Right renal pelvis (tissue), 4 donors: ENCODE measurements around the gene DNAJC15. TPM values are rescaled to one million over a fixed set of nuclear protein-coding genes. Genes with fewer than 3 reads are reported as not detected.

Experiments used
- DNase-seq, 4 donors: peaks; one replicate each; pipeline ENCODE4 v3.0.0-alpha.2; 2013; ENCODE audit warnings: low read depth in 4 of 4, low spot score in 3 of 4, missing footprints in 1 of 4
- polyA plus RNA-seq, 4 donors: library from polyadenylated mRNA; unstranded; fragments of 120-200 nt; gene quantifications; one replicate each; pipeline ENCODE4 v1.2.1, GENCODE V29; 2013; ENCODE audit not compliant: insufficient read length in 4 of 4

The DNAJC15 gene
- polyA plus RNA-seq, 4 donors = 19.7 to 31.6 (median 30.1) TPM

- no peak for DNase-seq
Measured at GRCh38 chr13:43145534-43146196, 122.3 kb downstream of the DNAJC15 start.

- no peak for DNase-seq
Measured at GRCh38 chr13:43146400-43146799, 123.0 kb downstream of the DNAJC15 start.

- DNase-seq = no peak
Measured at GRCh38 chr13:43150369-43151207, 127.2 kb downstream of the DNAJC15 start.

GRCh38 chr13:43153436-43154090, 130.2 kb downstream of the DNAJC15 start:
- DNase-seq = no peak

- DNase-seq = no peak
Measured at GRCh38 chr13:43154156-43154651, 130.8 kb downstream of the DNAJC15 start.

GRCh38 chr13:43154839-43155238, 131.5 kb downstream of the DNAJC15 start:
- no peak for DNase-seq

- no peak for DNase-seq
Measured at GRCh38 chr13:43156916-43157315, 133.5 kb downstream of the DNAJC15 start.

- no peak for DNase-seq
Measured at GRCh38 chr13:43157796-43158195, 134.4 kb downstream of the DNAJC15 start.

GRCh38 chr13:43158516-43158915, 135.1 kb downstream of the DNAJC15 start:
- DNase-seq = no peak

GRCh38 chr13:43159026-43159461, 135.7 kb downstream of the DNAJC15 start:
- DNase-seq = peak in 2 of 4 donors; percentile 24 to 28

Other genes starting within 250 kb of the DNAJC15 start
- not detected for gene FAM216B, start 242.0 kb upstream of the DNAJC15 start, polyA plus RNA-seq
- gene EPSTI1, start 31.3 kb upstream of the DNAJC15 start, polyA plus RNA-seq = 10 to 100 TPM; 10.5 to 14.8 (median 12.4) TPM